ENCODE measurements around the gene TRAF7. TPM values are rescaled to one million over a fixed set of nuclear protein-coding genes. Genes with fewer than 3 reads are reported as not detected.
A peak's percentile ranks its signal among the peaks of the same experiment; 100 is the strongest.

Gene TRAF7
- total RNA-seq, 1 donor from 2014 or later, result 82.2 TPM

GRCh38 chr16:2155977-2156848 is 631 bp downstream of the TRAF7 start:
- peaks cover 11% of the 10 kb centered on the region for H3K36me3 Mint-ChIP-seq (ENCODE audit: low read depth)
- TF ChIP-seq, protein P1, sequence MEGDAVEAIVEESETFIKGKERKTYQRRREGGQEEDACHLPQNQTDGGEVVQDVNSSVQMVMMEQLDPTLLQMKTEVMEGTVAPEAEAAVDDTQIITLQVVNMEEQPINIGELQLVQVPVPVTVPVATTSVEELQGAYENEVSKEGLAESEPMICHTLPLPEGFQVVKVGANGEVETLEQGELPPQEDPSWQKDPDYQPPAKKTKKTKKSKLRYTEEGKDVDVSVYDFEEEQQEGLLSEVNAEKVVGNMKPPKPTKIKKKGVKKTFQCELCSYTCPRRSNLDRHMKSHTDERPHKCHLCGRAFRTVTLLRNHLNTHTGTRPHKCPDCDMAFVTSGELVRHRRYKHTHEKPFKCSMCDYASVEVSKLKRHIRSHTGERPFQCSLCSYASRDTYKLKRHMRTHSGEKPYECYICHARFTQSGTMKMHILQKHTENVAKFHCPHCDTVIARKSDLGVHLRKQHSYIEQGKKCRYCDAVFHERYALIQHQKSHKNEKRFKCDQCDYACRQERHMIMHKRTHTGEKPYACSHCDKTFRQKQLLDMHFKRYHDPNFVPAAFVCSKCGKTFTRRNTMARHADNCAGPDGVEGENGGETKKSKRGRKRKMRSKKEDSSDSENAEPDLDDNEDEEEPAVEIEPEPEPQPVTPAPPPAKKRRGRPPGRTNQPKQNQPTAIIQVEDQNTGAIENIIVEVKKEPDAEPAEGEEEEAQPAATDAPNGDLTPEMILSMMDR (conservative IDR thresholded peaks at IDR 0.05), result no peak
- H3K4me1 Mint-ChIP-seq, result peaks cover 51% of the 10 kb centered on the region
- peak overlapping the region; percentile 87 for H3K27ac Mint-ChIP-seq (ENCODE audit: unreplicated experiment)
- H3K9me3 Mint-ChIP-seq, result no peaks in the 10 kb centered on the region
- no peak for DNase-seq (ENCODE audit: low read depth, low spot score)
- peak overlapping the region; percentile 92 for H3K4me3 Mint-ChIP-seq
- peaks cover 3% of the 10 kb centered on the region for H3K27me3 Mint-ChIP-seq (ENCODE audit: low read depth)

- peak overlapping the region; percentile 92 for H3K27ac Mint-ChIP-seq (ENCODE audit: unreplicated experiment)
These were observed 1.3 kb downstream of the TRAF7 start for GRCh38 chr16:2156849-2157224.

GRCh38 chr16:2157480-2158261 is 2.1 kb downstream of the TRAF7 start:
- TF ChIP-seq, protein P1 (conservative IDR thresholded peaks at IDR 0.05), result no peak
- H3K9me3 Mint-ChIP-seq, result no peaks in the 10 kb centered on the region
- peak overlapping the region; percentile 92 for H3K4me3 Mint-ChIP-seq
- H3K27ac Mint-ChIP-seq (ENCODE audit: unreplicated experiment), result no peak overlapping the region
- peaks cover 3% of the 10 kb centered on the region for H3K27me3 Mint-ChIP-seq (ENCODE audit: low read depth)
- H3K4me1 Mint-ChIP-seq, result peaks cover 44% of the 10 kb centered on the region
- DNase-seq (ENCODE audit: low read depth, low spot score), result no peak
- H3K36me3 Mint-ChIP-seq (ENCODE audit: low read depth), result peaks cover 9% of the 10 kb centered on the region

More at GRCh38 chr16:2156849-2157224, 1.3 kb downstream of the TRAF7 start:
- H3K9me3 Mint-ChIP-seq, result no peaks in the 10 kb centered on the region
- H3K36me3 Mint-ChIP-seq (ENCODE audit: low read depth), result peaks cover 9% of the 10 kb centered on the region
- TF ChIP-seq, protein P1 (conservative IDR thresholded peaks at IDR 0.05), result no peak
- peaks cover 45% of the 10 kb centered on the region for H3K4me1 Mint-ChIP-seq
- DNase-seq (ENCODE audit: low read depth, low spot score), result no peak
- peaks cover 3% of the 10 kb centered on the region for H3K27me3 Mint-ChIP-seq (ENCODE audit: low read depth)
- peak overlapping the region; percentile 92 for H3K4me3 Mint-ChIP-seq

DNA sequence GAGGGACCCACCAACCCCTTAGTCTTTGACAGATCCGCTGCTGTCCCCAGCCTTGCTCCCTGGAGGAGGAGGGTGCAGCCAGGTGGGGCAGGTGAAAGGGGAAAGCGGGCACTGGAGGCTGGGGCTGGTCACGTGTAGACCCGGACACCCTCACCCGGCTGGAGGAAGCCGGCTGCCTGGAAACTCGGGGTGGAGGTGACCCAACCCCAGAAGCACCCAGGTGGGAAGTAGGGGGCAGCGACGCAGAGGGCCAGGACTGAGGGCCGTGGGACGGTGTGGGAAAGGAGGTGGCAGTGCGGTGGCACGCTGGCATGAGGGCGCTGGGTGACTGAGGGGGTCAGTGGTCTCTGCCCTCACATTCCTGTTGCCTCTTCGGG is 2.7 kb downstream of the TRAF7 start:
- TF ChIP-seq, protein P1 (conservative IDR thresholded peaks at IDR 0.05), result no peak
- no peak overlapping the region for H3K27ac Mint-ChIP-seq (ENCODE audit: unreplicated experiment)
- peaks cover 3% of the 10 kb centered on the region for H3K27me3 Mint-ChIP-seq (ENCODE audit: low read depth)
- peaks cover 42% of the 10 kb centered on the region for H3K4me1 Mint-ChIP-seq
- no peaks in the 10 kb centered on the region for H3K9me3 Mint-ChIP-seq
- peak overlapping the region; percentile 83 for H3K4me3 Mint-ChIP-seq
- H3K36me3 Mint-ChIP-seq (ENCODE audit: low read depth), result peaks cover 8% of the 10 kb centered on the region
- no peak for DNase-seq (ENCODE audit: low read depth, low spot score)

DNA sequence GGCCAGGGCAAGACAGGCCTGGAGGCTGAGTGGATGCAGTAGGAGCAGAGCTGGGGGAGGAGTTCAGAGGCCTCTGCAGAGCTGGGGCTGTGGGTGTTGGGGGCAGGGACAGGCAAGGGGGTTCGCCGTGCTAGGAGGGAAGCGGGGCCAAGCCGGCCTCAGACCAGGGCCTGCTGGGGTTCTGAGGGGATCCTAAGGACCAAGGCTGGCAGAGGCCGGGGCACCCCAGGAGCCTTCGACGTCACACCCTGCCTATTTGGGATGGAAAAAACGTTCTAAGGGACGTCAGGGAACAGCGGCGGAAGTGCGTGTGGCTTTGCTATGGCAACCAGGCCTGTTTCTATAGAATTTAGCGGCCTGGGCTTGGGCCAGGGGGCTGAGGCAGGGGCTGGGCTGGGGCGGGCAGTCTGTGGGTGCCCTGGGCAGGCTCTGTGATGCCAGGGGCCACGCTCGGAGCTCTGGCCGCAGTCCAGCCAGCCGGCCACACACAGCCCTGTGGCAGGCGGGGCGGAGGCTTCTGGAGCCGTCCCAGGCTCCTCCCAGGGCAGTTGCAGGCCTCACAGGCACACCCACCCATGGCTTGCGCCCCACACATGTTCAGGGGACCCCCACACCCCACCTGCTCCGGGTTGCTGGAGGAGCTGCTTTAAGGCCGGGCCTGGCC is 3.7 kb downstream of the TRAF7 start:
- TF ChIP-seq, protein P1 (conservative IDR thresholded peaks at IDR 0.05), result no peak
- Mint-ChIP-seq H3K9me3 (no peaks in the 10 kb centered on the region), H3K4me1 (peaks cover 31% of the 10 kb centered on the region), H3K27me3 (ENCODE audit: low read depth) (peaks cover 3% of the 10 kb centered on the region), H3K36me3 (ENCODE audit: low read depth) (peaks cover 6% of the 10 kb centered on the region), H3K4me3 (peak overlapping the region; percentile 83), H3K27ac (ENCODE audit: unreplicated experiment) (peak overlapping the region; percentile 57)
- DNase-seq (ENCODE audit: low read depth, low spot score), result no peak
